ENCODE data around the gene MASP1.
"Not testable (repeated sequence)": the region's sequence is repeated elsewhere in the genome, so short reads cannot be mapped to it uniquely, and the experiment has no call there.

The MASP1 gene

DNA sequence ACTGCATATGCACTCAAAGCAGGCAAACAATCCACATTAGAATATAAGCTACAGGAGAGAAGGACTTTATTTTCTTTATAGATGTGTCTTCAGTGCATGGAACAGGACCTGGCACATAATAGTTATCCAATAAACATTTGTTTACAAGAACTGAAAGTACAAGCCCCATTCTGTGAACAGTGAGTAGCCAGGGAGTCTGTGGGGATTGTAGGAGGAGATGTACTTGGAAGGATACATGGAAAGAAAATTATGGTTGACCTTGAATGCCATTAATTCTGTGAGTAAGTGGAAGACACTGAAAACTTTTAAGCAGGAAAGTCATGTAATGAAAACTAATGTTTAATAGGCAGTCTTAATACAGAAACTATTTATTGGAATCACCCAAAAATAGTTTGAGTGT, 28.3 kb downstream of the MASP1 start:
- DNase-seq, result no peak

DNA sequence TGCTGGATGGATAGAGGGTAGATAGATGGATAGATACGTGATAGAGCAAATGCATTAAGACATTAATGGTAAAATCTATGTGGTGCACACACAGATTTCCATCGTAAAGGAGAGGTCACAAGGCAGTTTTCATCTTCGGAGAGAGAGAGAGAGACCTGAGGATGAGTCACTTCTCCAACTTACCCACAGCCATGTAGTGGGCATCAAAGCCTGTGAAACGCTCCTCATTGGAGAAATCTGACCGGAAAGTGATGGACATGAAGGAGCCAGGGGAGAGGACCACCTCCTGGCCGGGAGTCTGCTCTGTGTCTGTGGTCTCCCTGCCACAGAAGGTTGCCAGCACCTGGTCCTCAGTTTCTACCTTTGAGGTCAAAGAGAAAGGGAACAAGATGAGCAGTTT, 29.2 kb downstream of the MASP1 start:
- no peak for DNase-seq

DNA sequence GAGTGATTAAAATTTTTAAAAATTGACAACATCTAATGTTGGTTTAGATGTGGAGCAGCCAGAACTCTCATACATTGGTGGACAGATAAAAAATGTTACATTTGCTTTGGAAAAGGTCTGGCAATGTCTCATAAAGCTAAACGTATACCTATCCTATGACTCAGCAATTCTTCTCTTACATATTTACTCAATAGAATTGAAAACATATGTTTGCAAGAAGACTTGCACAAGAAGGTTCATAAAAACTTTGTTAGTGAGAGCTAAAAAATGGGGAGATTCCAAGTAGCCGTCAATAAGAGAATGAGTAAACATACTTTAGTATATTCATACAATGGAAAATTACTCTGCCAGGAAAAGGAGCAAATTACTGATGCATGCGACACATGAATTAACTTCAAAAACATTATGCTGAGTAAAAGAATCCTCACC, 30.0 kb downstream of the MASP1 start:
- no peak for DNase-seq

- no peak for DNase-seq
Measured at GRCh38 chr3:187259171-187259570, 32.4 kb downstream of the MASP1 start.

- no peak for DNase-seq
Measured at GRCh38 chr3:187257992-187258692, 33.4 kb downstream of the MASP1 start.

DNA sequence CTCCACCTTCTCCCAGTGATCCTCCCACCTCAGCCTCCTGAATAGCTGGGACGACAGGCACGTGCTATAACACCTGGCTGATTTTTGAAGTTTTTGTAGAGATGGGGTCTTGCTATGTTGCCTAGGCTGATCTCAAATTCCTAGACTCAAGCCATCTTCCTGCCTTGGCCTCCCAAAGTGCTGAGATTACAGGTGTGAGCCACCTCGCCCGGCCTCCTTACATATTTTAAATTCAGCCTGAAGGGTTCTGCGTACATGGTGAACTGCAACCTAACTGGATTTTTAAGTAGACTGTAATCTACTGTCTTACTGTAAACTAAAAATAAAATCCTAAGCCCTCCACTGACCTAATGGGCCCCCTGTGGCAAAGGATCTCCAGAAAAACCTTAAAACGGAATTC, 34.1 kb downstream of the MASP1 start:
- no peak for DNase-seq

- no peak for DNase-seq
Measured at GRCh38 chr3:187256051-187256616, 35.4 kb downstream of the MASP1 start.

GRCh38 chr3:187255314-187255713, 36.2 kb downstream of the MASP1 start:
- no peak for DNase-seq

GRCh38 chr3:187252311-187252710, 39.2 kb downstream of the MASP1 start:
- DNase-seq, result no peak

DNA sequence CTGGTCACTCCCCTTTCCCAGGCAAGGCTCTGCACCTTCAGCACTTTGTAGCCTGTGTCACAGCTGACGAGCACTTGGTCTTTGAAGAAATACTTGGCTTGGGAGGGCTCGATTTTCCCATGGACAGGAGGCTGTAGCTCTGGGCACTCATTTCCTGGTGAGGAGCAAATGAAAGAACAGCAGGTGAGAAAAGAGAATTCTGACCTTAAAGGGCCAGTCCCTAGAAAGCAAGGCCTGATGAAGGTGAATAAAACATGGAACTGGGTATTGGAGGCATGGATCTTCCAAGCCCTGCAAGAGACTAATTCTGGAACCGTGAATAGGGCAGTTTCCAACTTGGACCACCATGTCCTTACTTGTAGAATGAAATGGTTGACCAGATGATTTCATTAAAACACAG, 39.9 kb downstream of the MASP1 start:
- no peak for DNase-seq

DNA sequence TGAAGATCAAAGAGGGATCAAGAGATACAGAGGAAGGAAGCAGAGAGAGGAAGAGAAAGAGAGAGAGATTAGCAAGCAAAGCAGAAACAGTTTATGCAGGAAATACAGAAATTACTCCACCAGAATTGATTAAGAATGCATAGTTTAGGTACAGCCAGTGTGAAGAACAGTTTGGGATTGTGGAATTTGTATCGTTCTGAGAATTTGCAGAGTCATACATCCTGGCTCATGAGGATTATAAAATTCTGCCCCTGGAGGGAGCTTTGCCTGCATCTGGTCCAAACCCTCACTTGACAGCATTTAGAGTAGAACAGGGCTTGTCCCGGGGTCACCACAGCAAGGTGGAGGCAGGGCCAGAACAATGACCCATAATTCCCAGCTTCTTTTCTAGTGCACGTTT, 44.1 kb downstream of the MASP1 start:
- DNase-seq, result no peak

DNA sequence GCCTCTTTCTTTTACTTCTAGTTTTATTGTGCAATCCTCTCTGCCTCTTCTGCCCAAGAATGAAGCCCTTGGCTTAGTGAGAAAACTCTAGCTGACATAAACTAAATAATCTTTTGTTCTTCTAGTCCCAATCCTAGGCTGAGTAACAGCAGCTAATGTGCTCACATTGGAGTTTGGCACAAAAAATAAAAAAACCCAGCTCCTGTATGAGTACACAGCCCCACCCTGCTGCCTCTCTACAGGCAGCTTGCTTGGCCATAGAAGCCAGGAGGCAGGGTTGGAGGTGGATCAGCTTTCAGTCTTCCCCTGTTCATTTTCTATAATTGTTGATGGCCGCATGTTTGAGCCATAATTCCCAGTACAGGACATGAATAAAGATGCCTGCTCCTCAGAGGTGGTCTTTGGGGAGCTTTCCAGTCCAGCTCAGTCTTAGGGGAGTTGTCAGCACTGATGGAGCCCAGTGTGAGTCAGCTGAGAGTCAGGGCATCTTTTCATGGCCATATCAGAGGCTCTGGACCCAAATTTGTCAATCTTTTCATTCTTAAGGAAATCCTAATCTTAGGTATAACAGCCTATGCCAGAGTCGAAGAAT, 47.5 kb downstream of the MASP1 start:
- no peak for DNase-seq

- no peak for DNase-seq
Measured at GRCh38 chr3:187242900-187243299, 48.6 kb downstream of the MASP1 start.

GRCh38 chr3:187242435-187242834, 49.1 kb downstream of the MASP1 start:
- no peak for DNase-seq

DNA sequence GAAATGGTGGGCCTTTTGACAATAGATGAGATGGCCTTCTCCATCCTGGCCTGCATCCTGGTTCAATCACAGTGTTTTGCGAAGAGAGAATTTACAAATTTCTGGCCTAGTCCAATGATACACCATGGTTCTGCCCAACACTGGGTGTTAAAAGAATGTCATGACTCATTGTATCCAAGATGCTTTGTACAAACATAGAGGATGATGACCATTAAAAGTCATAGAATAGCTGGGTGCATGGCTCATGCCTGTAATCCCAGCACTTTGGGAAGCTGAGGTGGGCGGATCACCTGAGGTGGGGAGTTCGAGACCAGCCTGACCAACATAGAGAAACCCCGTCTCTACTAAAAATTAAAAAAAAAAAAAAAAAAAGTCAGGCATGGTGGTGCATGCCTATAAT, 52.7 kb downstream of the MASP1 start:
- not testable (repeated sequence) for DNase-seq

GRCh38 chr3:187238239-187238638, 53.3 kb downstream of the MASP1 start:
- DNase-seq, result no peak

GRCh38 chr3:187237741-187238140, 53.8 kb downstream of the MASP1 start:
- DNase-seq, result no peak

GRCh38 chr3:187236962-187237361, 54.6 kb downstream of the MASP1 start:
- no peak for DNase-seq

GRCh38 chr3:187230011-187230410, 61.5 kb downstream of the MASP1 start:
- DNase-seq, result no peak

- DNase-seq, result no peak
Measured at GRCh38 chr3:187228740-187229139, 62.8 kb downstream of the MASP1 start.

GRCh38 chr3:187227658-187228258, 63.8 kb downstream of the MASP1 start:
- no peak for DNase-seq

DNA sequence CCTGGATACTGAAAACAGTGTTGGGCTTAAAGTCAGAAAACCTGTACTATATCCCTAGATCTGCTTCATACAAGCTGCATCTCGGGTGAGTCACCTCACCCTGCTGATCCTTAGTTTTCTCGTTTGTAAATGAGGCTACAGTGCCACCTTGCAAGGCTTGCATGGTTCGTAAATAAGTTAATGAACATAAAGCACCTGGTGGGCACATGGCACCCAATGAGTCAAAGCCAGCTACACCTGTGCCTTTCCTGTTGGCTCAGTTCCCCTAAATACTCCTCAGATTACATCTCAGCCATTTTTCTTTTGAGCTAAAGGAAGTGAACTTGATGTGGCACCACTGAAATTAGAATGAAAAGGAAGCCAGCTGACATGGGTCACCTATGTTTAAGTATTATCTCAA, 67.7 kb downstream of the MASP1 start:
- no peak for DNase-seq

DNA sequence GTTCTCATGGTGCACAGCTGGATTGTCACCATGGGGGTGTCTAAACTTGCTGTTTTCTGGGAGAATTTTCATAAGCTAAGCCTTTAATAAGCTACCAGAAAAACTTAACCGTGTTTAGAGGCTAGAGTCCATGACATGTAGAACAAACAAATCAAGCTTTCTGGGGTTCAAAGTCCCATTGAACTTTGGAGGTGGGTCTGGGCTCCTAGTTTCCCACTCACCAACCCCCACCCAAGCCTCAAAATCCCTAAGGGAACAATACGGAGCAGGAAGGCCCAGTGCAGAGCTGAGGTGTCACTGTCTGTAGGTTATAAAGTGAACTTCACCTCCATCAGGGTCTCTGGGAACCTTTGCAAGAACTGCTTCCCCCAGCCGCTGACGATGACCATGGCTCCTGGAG, 68.7 kb downstream of the MASP1 start:
- no peak for DNase-seq

DNA sequence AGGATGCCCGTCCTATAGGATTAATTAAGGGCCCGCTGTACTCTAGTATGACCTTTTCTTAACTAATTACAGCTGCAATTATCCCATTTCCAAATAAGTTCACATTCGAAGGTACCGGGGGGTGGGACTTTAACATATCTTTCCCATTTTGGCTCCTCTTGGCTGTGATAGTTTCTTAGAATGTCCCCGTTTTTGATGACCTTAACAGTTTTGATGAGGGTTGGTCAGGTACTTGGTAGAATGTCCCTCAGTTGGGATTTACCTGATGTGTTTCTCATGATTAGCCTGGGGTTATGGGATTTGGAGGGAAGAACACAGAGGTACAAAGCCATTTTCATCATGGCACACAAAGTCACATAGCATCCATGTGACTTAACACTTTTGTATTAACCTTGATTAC, 76.1 kb downstream of the MASP1 start:
- no peak for DNase-seq

Data from activated T-cell treated with anti-CD3 and anti-CD28 coated beads, Interleukin-2, amount 50 U/mL, for 1 hour (primary cell).